GM21526 (cell line): ENCODE results near the gene MAGEH1.

Experiments used
- ATAC-seq: cut with Tn5 transposase; IDR thresholded peaks from one replicate; pipeline ENCODE4 v1.9.1; 2021; ENCODE audit warnings: moderate library complexity; ENCODE audit not compliant: unreplicated experiment, low FRiP score

MAGEH1 gene

GRCh38 chrX:55489314-55490009 is 37.5 kb downstream of the MAGEH1 start, which contains the start of gene USP51:
Gene USP51, minus strand, starts transcription at chrX:55489848. Its CDS starts 909 bp downstream, at chrX:55488939.
- peak; percentile 57 for ATAC-seq

GRCh38 chrX:55490121-55490520 is 38.2 kb downstream of the MAGEH1 start:
- ATAC-seq, result no peak

- ATAC-seq, result no peak
Measured at GRCh38 chrX:55490974-55491373, 39.0 kb downstream of the MAGEH1 start.
